ENCODE data around the gene KRT24.

Gene KRT24

DNA sequence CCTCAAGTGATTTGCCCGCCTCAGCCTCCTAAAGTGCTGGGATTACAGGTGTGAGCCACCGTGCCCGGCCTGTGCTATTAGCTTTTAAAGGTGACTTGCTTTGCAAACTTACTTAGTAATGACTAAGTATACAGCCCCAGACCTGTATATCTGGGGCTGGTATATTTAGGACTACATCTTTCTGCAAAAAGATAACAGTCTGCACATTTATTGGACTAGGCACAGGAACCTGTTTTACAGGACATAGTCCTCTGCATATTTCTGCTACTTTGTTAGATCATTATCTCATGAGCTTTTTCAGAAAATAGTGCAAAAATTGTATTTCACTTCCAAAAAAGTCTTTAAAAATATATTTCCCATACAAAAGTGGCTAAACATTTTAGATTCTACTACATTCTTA lies 1.3 kb downstream of the KRT24 start:
- H3K4me3 ChIP-seq (ENCODE audit: low read length), result no peak overlapping the region
- H3K4me1 ChIP-seq (ENCODE audit: control insufficient read depth, low read depth, low read length), result no peaks in the 10 kb centered on the region
- no peak overlapping the region for H3K23ac ChIP-seq (ENCODE audit: low read length)
- H3K56ac ChIP-seq (ENCODE audit: low read length), result no peak overlapping the region
- WGBS (ENCODE audit: extremely low coverage, insufficient coverage, low lambda C conversion rate), result no CpG with 5 or more reads among the region's 3 CpGs
- H3K4me2 ChIP-seq (ENCODE audit: low read length), result no peak overlapping the region
- DNase-seq, result no peak
- H3K4ac ChIP-seq (ENCODE audit: low read depth, low read length), result no peak overlapping the region
- no peak overlapping the region for H4K8ac ChIP-seq (ENCODE audit: low read depth, low read length)
- no peaks in the 10 kb centered on the region for H3K36me3 ChIP-seq (ENCODE audit: control insufficient read depth, insufficient read depth, low read length)
- H3K27me3 ChIP-seq (ENCODE audit: insufficient read depth, low read length, poor library complexity), result no peaks in the 10 kb centered on the region
- no peak overlapping the region for H2AK5ac ChIP-seq (ENCODE audit: low read length)
- no peak overlapping the region for H2BK5ac ChIP-seq (ENCODE audit: low read length)
- H3K79me2 ChIP-seq (ENCODE audit: control insufficient read depth, insufficient read depth, low read length), result no peaks in the 10 kb centered on the region
- no peaks in the 10 kb centered on the region for H3K79me1 ChIP-seq (ENCODE audit: low read length)
- no peak overlapping the region for H2BK120ac ChIP-seq (ENCODE audit: low read depth, low read length)
- no peak overlapping the region for H4K5ac ChIP-seq (ENCODE audit: low read length)
- no peak overlapping the region for H3K18ac ChIP-seq (ENCODE audit: low read length)
- no peak overlapping the region for H3K27ac ChIP-seq (ENCODE audit: low read depth, low read length)
- no peak overlapping the region for H3K9ac ChIP-seq (ENCODE audit: low read length)
- no peak overlapping the region for H2BK15ac ChIP-seq (replicated peaks; ENCODE audit: low read depth)

DNA sequence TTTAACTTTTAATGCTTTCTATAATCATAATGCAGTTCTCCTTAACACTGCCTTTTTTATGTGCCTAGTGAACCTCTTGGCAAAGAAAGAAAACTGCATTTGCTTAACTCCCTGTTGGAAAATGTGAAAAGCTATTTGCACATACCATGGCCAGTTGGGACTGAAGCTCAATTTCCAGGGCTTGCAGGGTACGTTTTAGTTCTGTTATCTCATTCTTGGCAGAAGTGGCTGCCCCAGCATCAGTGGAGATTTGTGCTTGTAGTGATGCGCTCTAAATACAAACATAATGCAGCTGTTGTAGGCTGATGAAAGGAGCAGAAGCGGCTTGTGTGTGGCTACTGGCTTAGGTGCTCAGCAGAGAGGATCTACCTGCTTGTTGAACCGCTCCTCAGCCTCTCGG lies 3.7 kb downstream of the KRT24 start:
- H3K18ac ChIP-seq (ENCODE audit: low read length), result no peak overlapping the region
- DNase-seq, result no peak
- no peaks in the 10 kb centered on the region for H3K36me3 ChIP-seq (ENCODE audit: control insufficient read depth, insufficient read depth, low read length)
- no peaks in the 10 kb centered on the region for H3K79me1 ChIP-seq (ENCODE audit: low read length)
- no peak overlapping the region for H3K4me3 ChIP-seq (ENCODE audit: low read length)
- WGBS (ENCODE audit: extremely low coverage, insufficient coverage, low lambda C conversion rate), result no CpG with 5 or more reads among the region's 5 CpGs
- no peak overlapping the region for H3K4ac ChIP-seq (ENCODE audit: low read depth, low read length)
- H2BK15ac ChIP-seq (replicated peaks; ENCODE audit: low read depth), result no peak overlapping the region
- H3K4me1 ChIP-seq (ENCODE audit: control insufficient read depth, low read depth, low read length), result no peaks in the 10 kb centered on the region
- no peak overlapping the region for H4K8ac ChIP-seq (ENCODE audit: low read depth, low read length)
- H3K4me2 ChIP-seq (ENCODE audit: low read length), result no peak overlapping the region
- no peak overlapping the region for H4K5ac ChIP-seq (ENCODE audit: low read length)
- H3K79me2 ChIP-seq (ENCODE audit: control insufficient read depth, insufficient read depth, low read length), result no peaks in the 10 kb centered on the region
- H2BK5ac ChIP-seq (ENCODE audit: low read length), result no peak overlapping the region
- H3K27me3 ChIP-seq (ENCODE audit: insufficient read depth, low read length, poor library complexity), result no peaks in the 10 kb centered on the region
- no peak overlapping the region for H3K27ac ChIP-seq (ENCODE audit: low read depth, low read length)
- no peak overlapping the region for H3K9ac ChIP-seq (ENCODE audit: low read length)
- H3K23ac ChIP-seq (ENCODE audit: low read length), result no peak overlapping the region
- H2BK120ac ChIP-seq (ENCODE audit: low read depth, low read length), result no peak overlapping the region
- H2AK5ac ChIP-seq (ENCODE audit: low read length), result no peak overlapping the region
- no peak overlapping the region for H3K56ac ChIP-seq (ENCODE audit: low read length)

DNA sequence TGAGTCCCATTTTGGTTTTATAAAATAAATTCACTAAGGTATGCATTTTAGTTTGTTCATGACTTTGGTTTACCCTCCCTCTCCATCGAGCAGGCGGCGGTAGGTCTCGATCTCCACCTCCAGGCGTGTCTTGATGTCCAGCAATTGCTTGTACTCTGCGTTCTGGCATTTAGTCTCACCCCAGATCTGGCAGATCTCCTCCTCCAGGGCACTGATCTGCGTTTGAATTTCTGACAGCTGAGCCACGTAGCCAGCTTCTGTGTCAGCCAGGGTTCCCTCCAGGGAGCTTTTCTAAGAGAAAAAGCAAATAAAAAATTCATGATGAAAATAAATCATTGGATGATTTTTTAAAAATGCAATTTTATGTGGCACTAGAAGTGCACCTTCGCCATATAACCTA lies 4.2 kb downstream of the KRT24 start:
- H3K56ac ChIP-seq (ENCODE audit: low read length), result no peak overlapping the region
- H2BK15ac ChIP-seq (replicated peaks; ENCODE audit: low read depth), result no peak overlapping the region
- H3K18ac ChIP-seq (ENCODE audit: low read length), result no peak overlapping the region
- no peaks in the 10 kb centered on the region for H3K79me1 ChIP-seq (ENCODE audit: low read length)
- no peak for DNase-seq
- no peaks in the 10 kb centered on the region for H3K27me3 ChIP-seq (ENCODE audit: insufficient read depth, low read length, poor library complexity)
- no peak overlapping the region for H3K27ac ChIP-seq (ENCODE audit: low read depth, low read length)
- H3K79me2 ChIP-seq (ENCODE audit: control insufficient read depth, insufficient read depth, low read length), result no peaks in the 10 kb centered on the region
- no peak overlapping the region for H3K23ac ChIP-seq (ENCODE audit: low read length)
- no CpG with 5 or more reads among the region's 9 CpGs for WGBS (ENCODE audit: extremely low coverage, insufficient coverage, low lambda C conversion rate)
- H3K4ac ChIP-seq (ENCODE audit: low read depth, low read length), result no peak overlapping the region
- no peak overlapping the region for H3K4me3 ChIP-seq (ENCODE audit: low read length)
- no peak overlapping the region for H3K9ac ChIP-seq (ENCODE audit: low read length)
- no peak overlapping the region for H4K8ac ChIP-seq (ENCODE audit: low read depth, low read length)
- no peaks in the 10 kb centered on the region for H3K36me3 ChIP-seq (ENCODE audit: control insufficient read depth, insufficient read depth, low read length)
- no peak overlapping the region for H2BK5ac ChIP-seq (ENCODE audit: low read length)
- H2AK5ac ChIP-seq (ENCODE audit: low read length), result no peak overlapping the region
- H4K5ac ChIP-seq (ENCODE audit: low read length), result no peak overlapping the region
- H2BK120ac ChIP-seq (ENCODE audit: low read depth, low read length), result no peak overlapping the region
- H3K4me2 ChIP-seq (ENCODE audit: low read length), result no peak overlapping the region
- H3K4me1 ChIP-seq (ENCODE audit: control insufficient read depth, low read depth, low read length), result no peaks in the 10 kb centered on the region

DNA sequence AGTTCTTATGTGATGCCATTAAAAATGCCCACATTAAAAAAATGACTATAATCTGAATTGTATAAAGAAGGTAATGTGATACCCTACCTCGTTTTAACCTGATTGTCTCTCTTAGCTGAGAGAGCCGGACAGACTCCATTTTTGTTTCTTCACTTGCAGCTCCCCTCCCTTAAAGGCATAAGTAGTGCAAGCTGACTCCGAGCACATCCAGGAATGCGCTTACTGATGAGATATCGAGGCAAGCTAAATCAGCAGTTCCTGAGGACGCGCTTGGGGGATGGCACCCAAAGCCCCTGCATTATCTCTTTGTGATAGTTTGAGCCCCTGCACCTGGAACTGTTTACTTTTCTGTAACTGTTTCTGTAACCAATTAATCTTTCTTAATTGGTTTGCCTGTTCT lies 6.3 kb downstream of the KRT24 start:
- WGBS (ENCODE audit: extremely low coverage, insufficient coverage, low lambda C conversion rate), result no CpG with 5 or more reads among the region's 7 CpGs
- Histone ChIP-seq H3K27ac (ENCODE audit: low read depth, low read length) (no peak overlapping the region), H3K18ac (ENCODE audit: low read length) (no peak overlapping the region), H2BK120ac (ENCODE audit: low read depth, low read length) (no peak overlapping the region), H2BK5ac (ENCODE audit: low read length) (no peak overlapping the region), H3K4me1 (ENCODE audit: control insufficient read depth, low read depth, low read length) (no peaks in the 10 kb centered on the region), H4K8ac (ENCODE audit: low read depth, low read length) (no peak overlapping the region), H3K27me3 (ENCODE audit: insufficient read depth, low read length, poor library complexity) (no peaks in the 10 kb centered on the region), H4K5ac (ENCODE audit: low read length) (no peak overlapping the region), H3K23ac (ENCODE audit: low read length) (no peak overlapping the region), H3K79me2 (ENCODE audit: control insufficient read depth, insufficient read depth, low read length) (no peaks in the 10 kb centered on the region), H2BK15ac (replicated peaks; ENCODE audit: low read depth) (no peak overlapping the region), H3K4ac (ENCODE audit: low read depth, low read length) (no peak overlapping the region), H3K4me2 (ENCODE audit: low read length) (no peak overlapping the region), H3K79me1 (ENCODE audit: low read length) (no peaks in the 10 kb centered on the region), H3K36me3 (ENCODE audit: control insufficient read depth, insufficient read depth, low read length) (no peaks in the 10 kb centered on the region), H3K9ac (ENCODE audit: low read length) (no peak overlapping the region), H2AK5ac (ENCODE audit: low read length) (no peak overlapping the region), H3K56ac (ENCODE audit: low read length) (no peak overlapping the region), H3K4me3 (ENCODE audit: low read length) (no peak overlapping the region)
- no peak for DNase-seq

DNA sequence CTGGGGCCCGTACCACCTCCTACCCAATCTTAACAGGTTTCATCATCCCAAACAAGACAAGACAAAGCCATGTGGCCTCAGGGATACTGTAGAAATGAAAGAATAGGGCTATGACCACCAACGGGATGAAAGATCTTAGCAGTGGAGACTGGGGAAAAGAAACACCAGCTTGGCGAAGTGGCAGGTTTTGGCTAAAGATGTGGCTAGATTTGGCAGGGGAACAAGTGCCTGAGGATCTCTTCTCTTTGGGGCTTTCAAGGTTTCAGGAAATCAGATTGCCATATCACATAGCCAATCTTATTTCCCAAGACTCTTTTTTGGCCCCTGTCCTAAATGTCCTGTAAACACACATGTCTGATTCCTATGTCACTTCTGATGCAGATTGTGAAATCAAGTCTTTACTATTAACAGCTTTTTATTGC lies 6.9 kb downstream of the KRT24 start:
- Histone ChIP-seq H3K27ac (ENCODE audit: low read depth, low read length) (no peak overlapping the region), H4K8ac (ENCODE audit: low read depth, low read length) (no peak overlapping the region), H3K4ac (ENCODE audit: low read depth, low read length) (no peak overlapping the region), H3K27me3 (ENCODE audit: insufficient read depth, low read length, poor library complexity) (no peaks in the 10 kb centered on the region), H2BK120ac (ENCODE audit: low read depth, low read length) (no peak overlapping the region), H3K79me2 (ENCODE audit: control insufficient read depth, insufficient read depth, low read length) (no peaks in the 10 kb centered on the region), H3K56ac (ENCODE audit: low read length) (no peak overlapping the region), H2AK5ac (ENCODE audit: low read length) (no peak overlapping the region), H3K18ac (ENCODE audit: low read length) (no peak overlapping the region), H4K5ac (ENCODE audit: low read length) (no peak overlapping the region), H3K4me3 (ENCODE audit: low read length) (no peak overlapping the region), H3K79me1 (ENCODE audit: low read length) (no peaks in the 10 kb centered on the region), H3K4me1 (ENCODE audit: control insufficient read depth, low read depth, low read length) (no peaks in the 10 kb centered on the region), H2BK5ac (ENCODE audit: low read length) (no peak overlapping the region), H3K9ac (ENCODE audit: low read length) (no peak overlapping the region), H3K36me3 (ENCODE audit: control insufficient read depth, insufficient read depth, low read length) (no peaks in the 10 kb centered on the region), H3K4me2 (ENCODE audit: low read length) (no peak overlapping the region), H2BK15ac (replicated peaks; ENCODE audit: low read depth) (no peak overlapping the region), H3K23ac (ENCODE audit: low read length) (no peak overlapping the region)
- no peak for DNase-seq
- no CpG with 5 or more reads among the region's 3 CpGs for WGBS (ENCODE audit: extremely low coverage, insufficient coverage, low lambda C conversion rate)

DNA sequence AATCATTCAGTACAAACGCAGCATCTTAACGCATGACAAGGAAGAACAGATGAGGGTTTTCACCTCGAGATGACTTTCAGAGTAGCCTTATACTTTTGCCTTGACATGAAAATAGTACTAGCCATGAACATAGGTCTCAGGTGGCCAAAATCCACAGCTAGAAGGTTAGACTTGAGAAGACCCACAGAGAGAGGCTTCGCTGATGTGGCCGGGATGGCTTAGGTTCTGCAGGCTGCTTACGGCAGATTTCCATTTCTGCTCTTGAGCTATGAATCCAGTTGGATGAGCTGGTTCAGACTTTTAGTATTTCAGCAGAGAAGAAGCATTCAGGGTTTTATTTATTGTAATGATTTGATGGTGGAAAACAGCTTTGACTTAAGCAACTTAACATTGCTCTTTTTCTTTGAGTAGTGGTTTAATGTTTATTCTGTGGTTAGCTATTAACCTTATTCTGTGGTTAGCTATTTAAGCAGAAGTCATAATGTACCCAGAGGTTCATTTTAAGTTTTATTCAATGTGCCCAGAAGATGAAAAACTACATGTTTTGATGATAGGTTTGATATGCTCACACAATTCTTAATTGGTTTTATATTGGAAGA lies 7.6 kb downstream of the KRT24 start:
- no peaks in the 10 kb centered on the region for H3K27me3 ChIP-seq (ENCODE audit: insufficient read depth, low read length, poor library complexity)
- no peak overlapping the region for H3K9ac ChIP-seq (ENCODE audit: low read length)
- no peak overlapping the region for H3K56ac ChIP-seq (ENCODE audit: low read length)
- no peak overlapping the region for H2BK5ac ChIP-seq (ENCODE audit: low read length)
- no peak overlapping the region for H3K23ac ChIP-seq (ENCODE audit: low read length)
- no CpG with 5 or more reads among the region's 6 CpGs for WGBS (ENCODE audit: extremely low coverage, insufficient coverage, low lambda C conversion rate)
- no peak overlapping the region for H3K18ac ChIP-seq (ENCODE audit: low read length)
- no peak overlapping the region for H3K4ac ChIP-seq (ENCODE audit: low read depth, low read length)
- H4K8ac ChIP-seq (ENCODE audit: low read depth, low read length), result no peak overlapping the region
- H4K5ac ChIP-seq (ENCODE audit: low read length), result no peak overlapping the region
- no peaks in the 10 kb centered on the region for H3K79me2 ChIP-seq (ENCODE audit: control insufficient read depth, insufficient read depth, low read length)
- H3K27ac ChIP-seq (ENCODE audit: low read depth, low read length), result no peak overlapping the region
- no peak for DNase-seq
- no peak overlapping the region for H3K4me2 ChIP-seq (ENCODE audit: low read length)
- no peaks in the 10 kb centered on the region for H3K79me1 ChIP-seq (ENCODE audit: low read length)
- H2AK5ac ChIP-seq (ENCODE audit: low read length), result no peak overlapping the region
- no peak overlapping the region for H2BK15ac ChIP-seq (replicated peaks; ENCODE audit: low read depth)
- no peaks in the 10 kb centered on the region for H3K36me3 ChIP-seq (ENCODE audit: control insufficient read depth, insufficient read depth, low read length)
- H3K4me3 ChIP-seq (ENCODE audit: low read length), result no peak overlapping the region
- H2BK120ac ChIP-seq (ENCODE audit: low read depth, low read length), result no peak overlapping the region
- no peaks in the 10 kb centered on the region for H3K4me1 ChIP-seq (ENCODE audit: control insufficient read depth, low read depth, low read length)
